HG03039 (cell line): Measurements from ENCODE around the gene CEBPG.

ENCODE experiments used
- ATAC-seq: cut with Tn5 transposase; IDR thresholded peaks from one replicate; pipeline ENCODE4 v1.9.1; 2021; ENCODE audit warnings: mild to moderate bottlenecking, moderate library complexity; ENCODE audit not compliant: unreplicated experiment

The CEBPG gene

DNA sequence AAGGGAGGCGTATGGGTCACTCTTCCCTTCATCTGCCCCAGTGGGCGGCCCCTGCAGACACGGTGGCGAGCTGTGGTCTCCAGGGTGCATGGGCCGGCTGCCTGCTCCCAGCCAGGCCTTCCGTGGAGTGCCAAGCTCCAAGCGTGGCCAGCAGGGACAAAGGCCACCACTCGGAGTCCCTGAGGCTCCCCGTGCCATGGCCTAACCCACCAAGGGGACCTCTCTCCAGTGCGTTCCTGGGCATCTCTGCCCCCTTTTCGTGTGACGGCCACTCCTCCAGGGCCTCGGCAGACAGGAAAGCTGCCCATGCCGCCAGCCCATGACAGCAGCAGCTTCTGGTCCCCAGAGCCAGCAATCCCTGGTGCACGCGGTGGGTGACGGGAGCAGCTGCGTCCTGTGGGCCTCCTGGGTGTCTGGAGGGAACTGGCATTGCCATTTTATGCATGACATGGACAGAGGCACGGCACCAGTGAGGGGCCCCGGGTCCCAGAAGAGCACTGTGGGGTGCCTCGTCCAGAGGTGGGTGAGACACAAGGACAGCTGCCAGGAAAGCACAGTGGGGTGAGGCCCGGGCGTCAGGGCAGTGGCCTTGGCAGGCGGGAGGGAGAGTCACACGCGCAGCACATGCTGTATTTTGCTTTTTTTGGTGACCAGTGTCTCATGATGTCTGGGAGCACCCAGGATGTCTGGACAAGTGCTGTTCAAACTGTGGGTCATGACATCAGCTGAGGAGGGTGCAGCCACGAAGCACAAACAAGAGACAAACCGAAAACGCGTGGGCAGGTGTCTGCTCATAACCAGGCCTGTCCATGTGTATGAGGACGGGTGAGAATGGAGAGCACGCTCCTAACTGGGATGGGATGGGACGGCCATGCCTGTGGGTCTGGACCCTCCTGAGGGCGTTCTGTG is 32.3 kb downstream of the CEBPG start:
- no peak for ATAC-seq

DNA sequence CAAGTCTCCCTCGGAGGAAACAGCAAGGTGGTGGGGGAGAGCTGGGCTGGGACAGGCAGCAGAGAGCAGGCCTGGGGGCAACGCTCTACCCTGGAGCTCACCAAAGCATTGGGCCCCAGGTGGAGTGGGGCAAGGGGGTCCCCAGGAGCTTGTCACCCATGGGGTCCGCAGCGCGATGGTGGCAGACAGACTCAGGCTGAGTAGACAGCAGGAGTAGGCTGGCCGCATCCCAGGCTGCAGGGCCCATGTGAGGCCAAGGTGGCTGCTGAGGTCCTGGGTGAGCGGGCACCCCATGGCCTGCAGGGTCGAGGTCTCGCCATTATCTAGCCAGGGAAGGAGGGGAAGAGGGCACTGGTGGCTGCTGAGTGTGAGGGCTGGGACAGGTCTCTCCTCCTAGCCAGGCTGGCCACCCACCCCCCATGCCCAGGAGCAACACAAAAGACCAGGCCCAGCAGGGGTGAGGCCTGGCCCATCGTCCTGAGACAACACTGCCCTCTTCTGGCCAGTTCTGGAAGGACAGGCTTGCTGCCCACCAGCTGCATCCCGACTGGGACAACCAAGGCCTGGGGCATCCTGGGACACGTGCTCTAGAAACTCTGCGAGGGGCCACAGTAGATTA is 33.1 kb downstream of the CEBPG start:
- no peak for ATAC-seq

DNA sequence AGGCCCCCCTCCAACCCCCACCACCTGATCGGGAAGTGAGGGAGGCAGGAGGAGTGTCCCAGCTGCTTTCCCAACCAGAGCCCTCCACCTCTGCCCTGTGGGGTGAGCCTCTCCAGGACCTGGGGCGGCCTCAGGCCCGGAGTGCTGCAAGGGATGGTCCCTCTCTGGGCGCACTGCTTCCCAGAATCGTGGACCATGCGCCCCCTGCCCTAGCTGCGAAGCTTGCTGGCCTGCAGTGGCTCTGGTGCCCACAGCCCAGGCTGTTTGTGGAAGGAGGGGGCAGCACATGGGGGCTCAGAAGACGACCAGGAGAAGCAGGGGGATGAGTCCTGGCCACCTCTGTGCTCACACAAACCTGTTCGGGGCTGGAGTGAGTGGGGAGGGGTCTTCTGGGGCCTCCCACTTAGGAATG is 33.6 kb downstream of the CEBPG start:
- ATAC-seq, result no peak

DNA sequence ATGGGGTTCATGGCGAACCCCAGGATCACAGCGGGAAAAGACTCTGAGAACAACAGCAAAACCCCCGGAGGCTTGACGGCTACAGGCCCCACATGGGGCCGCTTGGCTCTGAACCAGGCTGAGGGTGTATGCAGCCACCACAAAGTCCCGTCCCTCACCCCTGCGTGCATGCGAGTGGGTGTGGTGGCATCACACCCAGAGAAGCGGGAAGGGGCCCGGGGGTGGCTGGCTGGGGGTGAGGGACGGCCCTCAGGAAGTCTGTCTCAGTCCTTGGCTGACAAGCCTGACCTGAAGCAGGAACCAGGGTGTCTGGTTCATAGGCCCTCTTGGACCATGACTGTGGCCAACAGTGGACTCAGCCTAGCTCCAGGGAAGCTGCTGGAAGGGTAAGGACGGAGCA is 34.2 kb downstream of the CEBPG start:
- ATAC-seq, result no peak

DNA sequence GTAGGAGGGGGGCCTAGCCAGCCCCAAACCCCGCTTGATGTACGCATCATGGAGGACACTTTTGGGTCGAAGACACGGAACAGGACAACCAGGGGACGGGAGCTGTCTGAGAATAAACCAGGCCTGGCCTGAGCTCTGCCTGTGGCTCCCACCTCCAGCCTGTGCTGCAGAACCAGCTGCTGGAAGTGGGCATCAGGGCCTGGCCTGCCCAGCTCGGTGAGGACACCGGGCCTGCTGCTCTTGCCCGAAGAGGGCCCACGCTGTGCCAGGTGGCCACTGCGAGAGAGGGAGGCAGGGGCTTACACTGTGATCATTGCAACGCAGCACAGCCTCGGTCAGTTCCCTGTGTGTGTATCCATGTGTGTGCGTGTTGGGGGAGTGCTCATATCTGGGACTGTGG is 34.6 kb downstream of the CEBPG start:
- ATAC-seq, result no peak

DNA sequence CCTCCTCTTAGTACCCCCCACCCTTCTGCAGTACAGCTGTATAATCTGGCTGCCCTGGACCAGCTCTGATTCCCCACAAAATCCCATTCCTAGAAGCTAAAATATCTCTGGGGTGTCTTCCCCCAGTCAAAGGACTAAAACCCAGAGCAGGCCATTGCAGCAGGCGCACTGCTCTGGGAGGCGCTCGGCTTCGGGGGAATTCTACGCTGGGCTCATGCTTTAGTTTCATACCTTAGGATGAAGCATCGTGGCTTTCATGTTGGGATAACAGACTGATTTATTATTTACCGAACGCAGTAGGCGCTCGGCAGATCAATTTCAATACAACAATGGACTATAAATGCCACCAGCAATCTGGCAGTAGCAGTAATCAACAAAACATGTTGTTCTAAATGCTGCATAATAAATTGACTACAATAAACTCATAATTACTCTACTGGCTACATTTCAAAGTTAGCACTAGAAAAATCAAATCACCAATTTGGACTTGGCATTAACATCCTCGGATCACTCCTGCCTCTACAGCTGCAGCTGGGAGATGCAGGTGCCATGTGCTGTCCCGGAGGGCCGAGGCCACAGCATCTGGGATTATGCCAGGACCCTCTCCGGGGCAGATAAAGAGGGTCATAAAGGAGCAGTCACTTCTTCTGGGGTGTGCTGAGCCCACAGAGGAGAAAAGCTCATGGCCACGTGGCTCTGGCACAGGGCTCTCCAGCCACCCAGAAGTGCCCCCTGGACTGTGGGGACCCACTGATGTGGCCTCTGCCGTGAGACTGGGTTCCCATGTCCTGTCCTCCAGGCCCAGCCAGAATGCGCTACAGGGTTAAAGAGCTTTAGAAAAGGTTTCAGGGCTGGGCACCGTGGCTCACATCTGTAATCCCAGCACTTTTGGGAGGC is 35.3 kb downstream of the CEBPG start:
- ATAC-seq, result no peak

DNA sequence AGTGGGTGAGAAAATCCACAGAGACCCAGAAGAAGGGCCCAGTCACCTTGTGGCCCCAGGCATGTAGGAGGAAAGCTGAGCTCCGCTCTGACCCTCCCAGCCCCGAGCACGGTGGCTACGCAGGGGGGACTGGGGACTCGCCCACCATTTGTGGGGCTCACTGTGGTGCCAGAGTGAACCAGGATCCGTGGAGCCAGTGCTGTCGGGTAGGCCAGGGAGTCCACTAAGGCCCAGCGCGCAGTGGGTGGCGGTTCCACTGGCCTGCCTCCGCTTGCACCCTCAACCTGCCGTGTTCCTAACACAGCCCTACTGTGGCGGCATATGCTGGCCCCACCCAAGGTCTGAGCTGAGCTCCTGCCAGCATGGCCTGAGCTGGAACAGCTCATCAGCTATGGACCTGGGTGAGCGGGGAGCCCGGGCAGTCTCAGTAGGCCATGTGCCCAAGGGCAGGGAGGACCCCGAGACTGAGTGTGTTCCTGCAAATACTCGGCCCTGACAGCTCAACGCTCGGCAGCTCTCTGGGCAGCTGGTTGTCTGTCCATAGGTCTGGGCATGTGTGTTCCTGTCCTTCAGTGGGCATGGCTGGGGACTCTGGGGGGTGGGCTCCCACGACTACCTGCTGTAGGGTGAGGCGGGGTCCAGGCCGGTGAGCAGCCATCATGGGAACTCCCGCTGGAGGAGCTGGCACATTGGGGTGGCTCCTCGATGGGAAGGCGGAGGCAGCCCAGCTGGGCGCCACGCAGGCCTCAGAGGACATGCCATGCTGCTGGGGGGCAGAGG is 36.6 kb downstream of the CEBPG start:
- ATAC-seq, result no peak

DNA sequence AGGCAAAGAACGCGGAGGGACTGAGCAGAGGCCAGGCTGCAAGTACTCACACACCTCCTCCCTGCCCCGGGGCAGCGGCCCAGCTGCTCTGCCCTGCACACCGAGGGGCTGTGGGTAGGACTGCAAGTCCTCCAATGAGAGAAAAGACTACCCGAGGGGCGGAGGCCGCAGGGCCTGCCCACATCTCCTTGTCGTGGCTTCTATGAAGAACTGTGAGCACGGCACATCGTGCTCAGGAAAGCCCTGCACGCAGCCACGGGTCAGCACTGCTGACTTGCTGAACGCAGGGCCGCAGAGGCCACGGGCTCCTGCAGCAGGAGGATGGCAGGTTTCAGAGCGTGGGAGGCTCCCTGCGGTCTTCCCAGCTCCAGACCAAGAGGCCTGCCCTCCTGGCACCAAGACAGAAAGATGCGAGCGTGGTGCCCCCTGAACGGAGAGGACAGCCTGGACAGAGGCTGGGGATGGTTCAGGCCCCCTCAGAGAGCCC is 37.4 kb downstream of the CEBPG start:
- no peak for ATAC-seq

DNA sequence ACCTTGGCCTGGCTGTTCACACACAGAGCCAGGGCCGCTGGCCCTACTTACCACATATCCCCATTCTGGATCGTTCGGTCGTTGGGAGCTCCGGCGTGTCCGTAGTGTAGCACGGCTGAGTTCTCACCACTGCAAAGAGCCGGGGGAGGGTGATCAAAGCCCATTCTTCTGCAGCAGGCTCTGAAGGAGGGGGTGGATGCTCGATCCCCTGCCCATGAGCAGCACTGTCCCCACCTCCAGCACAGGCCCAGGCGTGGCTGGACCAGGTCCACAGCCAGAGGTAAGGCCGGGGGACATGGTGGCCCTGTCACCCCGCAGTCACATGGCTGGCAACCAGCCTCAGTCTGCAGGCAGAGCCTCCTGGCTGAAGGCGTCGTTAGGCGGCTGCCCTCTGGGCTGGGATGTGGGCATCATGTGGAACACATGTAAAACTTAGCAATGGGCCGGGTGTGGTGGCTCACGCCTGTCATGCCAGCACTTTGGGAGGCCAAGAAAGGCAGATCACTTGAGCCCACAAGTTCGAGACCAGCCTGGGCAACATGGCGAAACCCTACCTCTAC is 38.2 kb downstream of the CEBPG start:
- ATAC-seq, result no peak

DNA sequence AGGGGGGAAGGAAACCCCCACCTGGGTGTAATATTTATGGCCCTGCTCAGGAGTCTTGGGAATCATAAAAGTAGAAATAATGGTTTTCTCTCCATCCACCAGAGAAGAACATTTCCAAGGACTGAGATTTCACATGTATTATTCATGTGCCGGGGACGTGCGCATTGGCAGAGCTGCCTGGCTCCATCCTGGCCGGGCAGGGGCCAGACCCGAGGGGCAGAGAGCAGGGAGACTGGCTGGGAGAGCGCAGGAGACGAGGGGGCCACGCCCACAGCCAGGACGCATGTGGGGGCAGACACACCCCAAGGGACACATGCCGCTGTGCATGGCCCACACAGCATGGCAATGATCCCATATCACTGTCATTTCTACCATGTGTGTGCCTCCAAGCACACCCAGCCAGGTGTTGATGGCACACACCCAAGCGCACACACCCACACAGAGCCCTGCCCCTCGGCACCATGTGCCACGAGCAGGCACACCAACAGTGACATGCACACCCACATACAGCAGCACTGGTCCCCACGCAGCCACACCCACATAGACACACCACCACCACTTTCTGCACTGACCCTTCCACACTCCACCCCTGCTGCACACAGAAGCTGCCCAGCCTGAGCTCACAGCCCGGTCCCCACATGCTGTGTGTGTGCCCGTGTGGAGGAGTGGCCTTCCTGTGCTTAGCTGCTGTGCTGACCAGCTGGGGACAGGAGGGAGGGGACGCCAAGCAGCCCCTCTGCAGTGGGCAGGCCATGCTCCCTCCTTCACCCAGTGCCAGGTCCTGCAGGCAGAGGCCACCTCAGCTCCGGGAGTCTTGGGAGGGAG is 39.3 kb downstream of the CEBPG start:
- no peak for ATAC-seq

DNA sequence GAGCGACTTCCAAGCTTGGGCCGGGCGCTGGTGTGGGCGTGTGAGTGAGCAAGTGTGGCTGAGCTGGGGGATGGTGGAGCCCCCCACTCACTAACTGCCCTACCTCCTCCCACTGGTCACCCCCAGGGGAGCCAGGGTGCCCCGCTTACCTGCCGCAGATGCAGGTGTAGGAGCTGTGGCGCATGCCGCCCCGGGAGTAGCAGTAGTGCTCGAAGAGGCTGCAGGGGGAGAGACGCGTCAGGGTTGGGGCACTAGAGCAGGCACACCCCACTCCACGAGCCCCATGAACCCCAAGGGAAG is 39.9 kb downstream of the CEBPG start:
- no peak for ATAC-seq

DNA sequence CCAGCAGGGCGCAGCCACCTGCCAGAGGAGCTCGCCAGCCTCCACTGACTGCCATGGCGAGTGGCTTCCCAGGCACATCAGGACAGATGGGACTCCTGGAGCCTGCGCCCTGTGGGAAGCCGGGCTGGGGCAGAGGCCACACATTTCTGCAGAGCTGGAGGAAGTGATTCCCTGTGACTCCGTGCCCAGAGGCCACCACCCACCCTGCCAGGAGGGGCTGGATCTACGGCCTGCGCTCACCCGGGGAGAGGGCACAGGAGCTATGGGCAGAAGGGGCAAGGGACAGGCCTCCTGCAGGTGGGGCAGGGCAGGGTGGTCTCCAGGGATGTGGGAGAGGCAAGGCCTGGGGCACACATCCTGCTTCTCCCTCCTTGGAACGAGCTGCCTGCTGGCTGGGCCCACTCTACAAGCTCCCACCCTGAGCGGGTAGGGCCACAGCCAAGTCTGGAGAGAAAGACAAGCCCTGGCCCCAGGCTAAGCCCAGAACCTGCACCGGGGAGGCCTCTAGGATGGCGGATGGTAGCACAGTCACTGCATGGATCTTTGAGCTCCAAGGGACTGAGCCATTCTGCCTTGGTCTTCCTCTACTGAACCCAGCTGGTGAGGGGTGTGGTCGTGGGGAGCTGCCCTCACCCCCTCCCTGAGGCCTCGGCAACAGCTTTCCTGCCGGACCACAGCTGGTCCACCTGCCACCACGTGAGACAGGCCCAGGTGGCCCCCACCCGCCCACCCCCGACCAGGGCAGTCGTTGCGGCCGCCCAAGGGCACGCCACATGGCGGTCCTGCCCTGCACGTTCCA is 40.6 kb downstream of the CEBPG start:
- no peak for ATAC-seq

DNA sequence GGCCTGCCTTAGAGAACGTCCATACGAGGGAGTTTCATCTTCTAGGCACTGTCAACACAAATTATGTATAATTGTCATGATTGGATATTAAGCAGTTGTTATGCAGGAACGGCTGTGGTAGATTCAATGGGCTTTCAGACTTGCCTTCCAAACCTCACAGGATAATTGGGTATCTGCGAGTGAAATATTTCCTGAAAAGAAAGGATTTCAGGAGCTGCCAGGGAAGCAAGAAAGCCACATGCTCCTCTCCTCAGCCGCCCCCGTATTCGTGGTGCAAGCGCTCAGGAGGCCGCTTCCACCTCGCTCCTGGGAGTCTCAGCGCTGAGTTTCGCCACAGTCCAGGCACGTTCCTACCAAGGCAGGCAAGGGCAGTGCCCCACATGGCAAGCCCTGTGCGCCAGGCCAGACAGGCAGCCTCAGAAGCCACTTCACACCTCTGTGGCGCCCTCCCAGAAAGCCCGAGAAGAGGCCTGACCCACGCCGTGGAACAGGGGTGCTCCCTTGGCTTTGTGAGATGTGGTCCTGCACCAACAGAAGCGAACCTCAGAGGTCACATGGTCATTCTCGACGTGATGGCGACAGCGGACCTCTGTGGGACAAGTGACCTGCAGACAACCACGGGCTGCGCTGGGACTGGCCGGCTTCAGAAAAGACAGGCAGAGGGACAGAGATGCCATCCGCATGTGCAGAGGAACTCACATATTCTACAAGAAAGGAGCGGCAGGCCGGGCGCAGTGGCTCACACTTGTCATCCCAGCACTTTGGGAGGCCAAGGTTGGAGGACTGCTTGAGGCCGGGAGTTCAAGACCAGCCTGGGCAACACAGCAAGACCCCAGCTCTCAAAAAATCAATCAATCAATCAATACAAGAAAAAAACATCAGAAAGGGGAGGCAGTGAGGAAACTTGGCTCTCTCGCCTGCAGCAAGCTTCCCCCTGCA is 41.4 kb downstream of the CEBPG start:
- no peak for ATAC-seq

DNA sequence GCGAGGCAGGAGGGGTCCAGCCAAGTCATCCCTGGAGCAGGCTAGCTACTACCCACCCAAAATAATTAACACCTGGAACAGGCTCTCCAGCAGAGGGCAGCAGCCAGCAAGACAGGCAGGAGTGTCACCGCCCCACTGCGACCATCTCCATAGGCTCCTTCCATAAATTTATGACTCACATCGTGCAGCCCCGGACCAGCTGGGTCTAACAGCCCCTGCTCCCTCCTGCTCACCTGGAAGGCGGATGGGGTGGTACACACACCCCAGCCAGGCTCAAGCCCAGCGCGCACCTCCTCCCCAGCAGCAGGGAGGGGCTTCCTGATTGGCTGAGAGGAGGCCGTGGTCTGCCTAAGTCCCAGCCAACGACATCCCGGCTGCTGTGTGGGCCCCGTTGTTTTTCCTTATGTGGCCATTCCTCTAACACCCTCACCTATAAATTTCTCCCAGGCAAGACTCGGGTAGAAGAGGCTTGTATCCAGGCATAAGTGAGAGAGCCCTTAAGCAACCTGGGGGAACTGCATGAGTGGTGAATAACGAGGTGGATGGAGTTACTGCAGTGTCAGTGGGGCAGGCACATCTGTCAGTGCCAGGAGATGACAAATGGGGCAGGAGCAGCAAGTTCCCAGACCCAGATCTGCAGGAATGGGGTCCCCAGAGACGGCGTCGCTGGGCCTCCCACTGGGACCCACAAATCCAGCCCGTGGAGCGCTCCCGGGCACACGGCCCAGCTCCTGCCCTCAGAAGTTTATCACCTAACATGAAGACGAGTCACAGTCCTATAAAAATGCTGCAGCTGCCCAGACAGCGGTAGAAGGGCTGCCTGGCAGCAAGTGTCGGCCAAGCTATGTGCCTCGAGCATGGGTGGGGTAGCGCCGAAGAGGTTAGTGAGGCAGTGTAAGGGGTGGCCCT is 43.1 kb downstream of the CEBPG start:
- ATAC-seq, result no peak

DNA sequence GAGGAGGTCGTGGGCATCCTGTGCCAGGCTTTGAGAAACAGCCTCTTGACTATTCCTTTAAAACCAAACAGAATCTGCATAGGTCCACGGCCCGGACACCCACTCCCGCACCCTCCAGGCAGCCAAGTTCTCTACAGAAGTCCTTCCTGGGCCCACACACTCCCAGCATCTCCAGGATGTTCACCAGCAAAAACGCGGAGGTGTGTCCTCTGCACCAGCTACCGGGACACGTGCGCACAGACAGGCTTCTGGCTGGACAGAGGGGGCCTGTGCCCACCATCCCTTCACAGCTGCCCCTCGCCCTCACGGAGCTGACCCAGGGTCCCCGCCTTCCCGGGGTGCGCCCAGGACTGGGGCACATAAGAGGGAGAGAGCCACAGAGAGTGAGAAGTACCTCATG is 44.2 kb downstream of the CEBPG start:
- no peak for ATAC-seq

DNA sequence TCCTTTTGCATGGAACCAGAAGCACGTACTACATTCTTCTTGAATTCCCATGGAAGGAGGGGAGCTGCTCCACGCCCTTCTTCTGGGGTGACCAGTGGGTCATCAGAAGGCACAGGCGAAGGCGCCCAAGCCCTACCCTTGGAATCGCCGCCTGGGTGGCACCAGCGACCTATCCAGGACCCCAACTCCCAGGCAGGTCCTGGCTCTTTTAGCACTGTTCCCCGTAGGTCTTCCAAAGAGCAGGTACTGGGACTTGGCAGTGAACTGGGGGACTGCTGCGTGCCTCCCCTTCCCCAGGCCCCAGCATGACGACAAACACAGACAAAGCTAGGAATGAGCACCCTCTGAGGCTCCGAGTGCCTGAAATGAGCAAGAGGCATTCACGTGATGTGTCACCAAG is 45.0 kb downstream of the CEBPG start:
- no peak for ATAC-seq
